Measurements from ENCODE around the gene MOB4.

DNA sequence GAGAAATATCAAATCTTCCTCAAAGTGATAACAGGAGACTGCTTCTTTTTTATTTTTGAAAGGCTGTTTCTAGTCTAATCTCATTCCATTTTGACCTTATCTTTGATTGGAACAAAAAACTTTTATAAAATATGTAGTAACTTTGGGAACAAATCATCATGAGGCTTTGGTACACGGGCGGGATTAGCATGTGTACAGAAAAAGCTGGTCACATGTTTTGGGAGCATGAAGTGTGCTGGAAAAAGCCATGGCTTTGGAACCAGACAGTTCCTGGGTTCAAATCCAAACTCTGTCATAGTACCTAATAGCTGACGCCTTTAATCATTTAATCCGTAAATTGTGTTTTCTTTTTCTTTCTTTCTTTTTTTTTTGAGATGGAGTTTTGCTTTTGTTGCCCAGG lies 81.3 kb downstream of the MOB4 start:
- TF ChIP-seq ZNF8 (CRISPR knock-in tag; IDR thresholded peaks at IDR 0.05) (no peak), GLIS3 (CRISPR knock-in tag; IDR thresholded peaks at IDR 0.05) (no peak)
